ENCODE data around the gene DDX25. TPM values are rescaled to one million over a fixed set of nuclear protein-coding genes. Genes with fewer than 3 reads are reported as not detected.

Gene DDX25
- total and polyA plus RNA-seq, 10 of the 15 experiments (the other 5 are each of a cell fraction or from before 2014, with no cell fraction given) = 0.05 TPM; not detected in 9

DNA sequence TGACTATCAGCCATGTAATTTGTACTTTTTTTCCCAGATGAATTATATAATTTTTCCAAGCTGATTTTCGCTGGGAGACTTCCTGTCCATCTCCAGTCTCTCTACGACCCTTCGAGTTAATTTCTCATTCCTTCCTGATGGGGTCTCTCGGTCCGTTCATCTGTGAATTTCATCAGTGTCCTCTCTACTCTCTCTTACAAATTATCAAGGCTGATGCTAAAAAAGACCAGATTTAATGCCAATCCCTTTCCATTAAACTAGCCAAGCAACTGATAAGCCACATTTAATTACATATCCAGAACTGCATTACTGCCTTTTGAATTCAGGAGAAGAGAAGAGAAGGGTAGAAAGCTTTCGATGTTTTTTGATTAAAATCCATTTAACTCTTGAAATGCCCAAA, 67.3 kb downstream of the DDX25 start:
- Histone ChIP-seq H3K4me2 (ENCODE audit: control insufficient read depth, insufficient read depth) (no peak overlapping the region), H3K4me3 (no peak overlapping the region), H3K9me3 (replicated peaks; ENCODE audit: control insufficient read depth, insufficient read depth, low read length) (no peaks in the 10 kb centered on the region), H4K20me1 (ENCODE audit: control insufficient read depth, insufficient read depth) (no peaks in the 10 kb centered on the region), H3K79me2 (ENCODE audit: control insufficient read depth, insufficient read depth, low read length) (no peaks in the 10 kb centered on the region), H3K27me3 (replicated peaks in 1 of 2; ENCODE audit: control insufficient read depth in 2 of 2, insufficient read depth in 2 of 2, low read length in 1 of 2) (no peaks in the 10 kb centered on the region), H3K36me3 (ENCODE audit: control insufficient read depth in 2 of 2, insufficient read depth in 2 of 2, low read length in 1 of 2) (no peaks in the 10 kb centered on the region), H2AFZ (ENCODE audit: control insufficient read depth, low read depth, low read length) (no peak overlapping the region), H3K4me1 (ENCODE audit: control insufficient read depth, insufficient read depth, low read length) (no peaks in the 10 kb centered on the region), H3K27ac (ENCODE audit: control insufficient read depth, insufficient read depth) (no peak overlapping the region), H3K9ac (ENCODE audit: control insufficient read depth, insufficient read depth, low read length) (no peak overlapping the region)
- WGBS (ENCODE audit: insufficient coverage, insufficient replicate concordance, low lambda C conversion rate, missing lambda C conversion rate) = 38% methylated on average over 6 of the region's 6 CpGs
- RAD21 ChIA-PET (ENCODE audit: unreplicated experiment) = no interaction called here
- in situ Hi-C loops (cut with MboI) = no loop called here
- POLR2A ChIA-PET = no interaction called here
- SMC1A ChIA-PET (ENCODE audit: uncharacterized antibody, unreplicated experiment) = interaction anchor here (0.7 to 1.8 kb wide), 3 partner anchors 9 to 75 kb away, joined by 3 to 6 read pairs (median 5); no protein-coding TSS in a partner anchor
- no peak for FAIRE-seq
- no peak for ATAC-seq
- CTCF ChIA-PET = no interaction called here
- intact Hi-C loops (cut with micrococcal nuclease; ENCODE audit: unreplicated experiment) = no loop called here
- no TSS peak for BruUV-seq (replicated peaks)
- no peak for DNase-seq (ENCODE audit: low read depth, low spot score)
- TF ChIP-seq, protein P1, sequence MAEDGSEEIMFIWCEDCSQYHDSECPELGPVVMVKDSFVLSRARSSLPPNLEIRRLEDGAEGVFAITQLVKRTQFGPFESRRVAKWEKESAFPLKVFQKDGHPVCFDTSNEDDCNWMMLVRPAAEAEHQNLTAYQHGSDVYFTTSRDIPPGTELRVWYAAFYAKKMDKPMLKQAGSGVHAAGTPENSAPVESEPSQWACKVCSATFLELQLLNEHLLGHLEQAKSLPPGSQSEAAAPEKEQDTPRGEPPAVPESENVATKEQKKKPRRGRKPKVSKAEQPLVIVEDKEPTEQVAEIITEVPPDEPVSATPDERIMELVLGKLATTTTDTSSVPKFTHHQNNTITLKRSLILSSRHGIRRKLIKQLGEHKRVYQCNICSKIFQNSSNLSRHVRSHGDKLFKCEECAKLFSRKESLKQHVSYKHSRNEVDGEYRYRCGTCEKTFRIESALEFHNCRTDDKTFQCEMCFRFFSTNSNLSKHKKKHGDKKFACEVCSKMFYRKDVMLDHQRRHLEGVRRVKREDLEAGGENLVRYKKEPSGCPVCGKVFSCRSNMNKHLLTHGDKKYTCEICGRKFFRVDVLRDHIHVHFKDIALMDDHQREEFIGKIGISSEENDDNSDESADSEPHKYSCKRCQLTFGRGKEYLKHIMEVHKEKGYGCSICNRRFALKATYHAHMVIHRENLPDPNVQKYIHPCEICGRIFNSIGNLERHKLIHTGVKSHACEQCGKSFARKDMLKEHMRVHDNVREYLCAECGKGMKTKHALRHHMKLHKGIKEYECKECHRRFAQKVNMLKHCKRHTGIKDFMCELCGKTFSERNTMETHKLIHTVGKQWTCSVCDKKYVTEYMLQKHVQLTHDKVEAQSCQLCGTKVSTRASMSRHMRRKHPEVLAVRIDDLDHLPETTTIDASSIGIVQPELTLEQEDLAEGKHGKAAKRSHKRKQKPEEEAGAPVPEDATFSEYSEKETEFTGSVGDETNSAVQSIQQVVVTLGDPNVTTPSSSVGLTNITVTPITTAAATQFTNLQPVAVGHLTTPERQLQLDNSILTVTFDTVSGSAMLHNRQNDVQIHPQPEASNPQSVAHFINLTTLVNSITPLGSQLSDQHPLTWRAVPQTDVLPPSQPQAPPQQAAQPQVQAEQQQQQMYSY (CRISPR knock-in tag; IDR thresholded peaks at IDR 0.05) = no peak
- TF ChIP-seq SMC3 (IDR thresholded peaks at IDR 0.05; ENCODE audit: borderline replicate concordance, low read length) (no peak), BHLHE40 (IDR thresholded peaks at IDR 0.05; ENCODE audit: borderline replicate concordance in 1 of 2, low read depth in 2 of 2, low read length in 1 of 2) (no peak), ZNF217 (IDR thresholded peaks at IDR 0.05) (no peak), NFIC (IDR thresholded peaks at IDR 0.05; ENCODE audit: low read depth, low read length) (no peak), PAX5 (IDR thresholded peaks at IDR 0.05; ENCODE audit: borderline replicate concordance, low read depth, low read length) (no peak), SUZ12 (IDR thresholded peaks at IDR 0.05; ENCODE audit: unreplicated experiment) (no peak), RFX5 (IDR thresholded peaks at IDR 0.05; ENCODE audit: low read depth, low read length) (no peak), NFXL1 (IDR thresholded peaks at IDR 0.05; ENCODE audit: borderline replicate concordance) (no peak), ZNF622 (IDR thresholded peaks at IDR 0.05) (no peak)
- TF ChIP-seq, protein P2, sequence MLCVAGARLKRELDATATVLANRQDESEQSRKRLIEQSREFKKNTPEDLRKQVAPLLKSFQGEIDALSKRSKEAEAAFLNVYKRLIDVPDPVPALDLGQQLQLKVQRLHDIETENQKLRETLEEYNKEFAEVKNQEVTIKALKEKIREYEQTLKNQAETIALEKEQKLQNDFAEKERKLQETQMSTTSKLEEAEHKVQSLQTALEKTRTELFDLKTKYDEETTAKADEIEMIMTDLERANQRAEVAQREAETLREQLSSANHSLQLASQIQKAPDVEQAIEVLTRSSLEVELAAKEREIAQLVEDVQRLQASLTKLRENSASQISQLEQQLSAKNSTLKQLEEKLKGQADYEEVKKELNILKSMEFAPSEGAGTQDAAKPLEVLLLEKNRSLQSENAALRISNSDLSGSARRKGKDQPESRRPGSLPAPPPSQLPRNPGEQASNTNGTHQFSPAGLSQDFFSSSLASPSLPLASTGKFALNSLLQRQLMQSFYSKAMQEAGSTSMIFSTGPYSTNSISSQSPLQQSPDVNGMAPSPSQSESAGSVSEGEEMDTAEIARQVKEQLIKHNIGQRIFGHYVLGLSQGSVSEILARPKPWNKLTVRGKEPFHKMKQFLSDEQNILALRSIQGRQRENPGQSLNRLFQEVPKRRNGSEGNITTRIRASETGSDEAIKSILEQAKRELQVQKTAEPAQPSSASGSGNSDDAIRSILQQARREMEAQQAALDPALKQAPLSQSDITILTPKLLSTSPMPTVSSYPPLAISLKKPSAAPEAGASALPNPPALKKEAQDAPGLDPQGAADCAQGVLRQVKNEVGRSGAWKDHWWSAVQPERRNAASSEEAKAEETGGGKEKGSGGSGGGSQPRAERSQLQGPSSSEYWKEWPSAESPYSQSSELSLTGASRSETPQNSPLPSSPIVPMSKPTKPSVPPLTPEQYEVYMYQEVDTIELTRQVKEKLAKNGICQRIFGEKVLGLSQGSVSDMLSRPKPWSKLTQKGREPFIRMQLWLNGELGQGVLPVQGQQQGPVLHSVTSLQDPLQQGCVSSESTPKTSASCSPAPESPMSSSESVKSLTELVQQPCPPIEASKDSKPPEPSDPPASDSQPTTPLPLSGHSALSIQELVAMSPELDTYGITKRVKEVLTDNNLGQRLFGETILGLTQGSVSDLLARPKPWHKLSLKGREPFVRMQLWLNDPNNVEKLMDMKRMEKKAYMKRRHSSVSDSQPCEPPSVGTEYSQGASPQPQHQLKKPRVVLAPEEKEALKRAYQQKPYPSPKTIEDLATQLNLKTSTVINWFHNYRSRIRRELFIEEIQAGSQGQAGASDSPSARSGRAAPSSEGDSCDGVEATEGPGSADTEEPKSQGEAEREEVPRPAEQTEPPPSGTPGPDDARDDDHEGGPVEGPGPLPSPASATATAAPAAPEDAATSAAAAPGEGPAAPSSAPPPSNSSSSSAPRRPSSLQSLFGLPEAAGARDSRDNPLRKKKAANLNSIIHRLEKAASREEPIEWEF (IDR thresholded peaks at IDR 0.05; ENCODE audit: insufficient replicate concordance, low read depth, low read length) = no peak
- TF ChIP-seq, protein P3, sequence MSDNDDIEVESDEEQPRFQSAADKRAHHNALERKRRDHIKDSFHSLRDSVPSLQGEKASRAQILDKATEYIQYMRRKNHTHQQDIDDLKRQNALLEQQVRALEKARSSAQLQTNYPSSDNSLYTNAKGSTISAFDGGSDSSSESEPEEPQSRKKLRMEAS (IDR thresholded peaks at IDR 0.05; ENCODE audit: low read depth, low read length) = no peak

All from GM12878 (cell line).